AG09309 (cell line): ENCODE data around the gene LPCAT3.

Source experiments
- DNase-seq: peaks from one replicate; pipeline ENCODE4 v3.0.0-alpha.2; 2010; ENCODE audit warnings: low read depth
- H3K4me3 ChIP-seq: 2 replicates; pipeline ENCODE4 v1.5.1; 2011; ENCODE audit warnings: mild to moderate bottlenecking, low read depth, low read length, moderate library complexity; ENCODE audit not compliant: control insufficient read depth
- CTCF ChIP-seq: IDR thresholded peaks from 2 replicates; pipeline ENCODE4 v1.5.1; 2011; ENCODE audit warnings: mild to moderate bottlenecking, low read depth, low read length, inconsistent platforms; ENCODE audit not compliant: insufficient read depth, control insufficient read depth; ENCODE audit errors: missing control alignments

Gene LPCAT3

DNA sequence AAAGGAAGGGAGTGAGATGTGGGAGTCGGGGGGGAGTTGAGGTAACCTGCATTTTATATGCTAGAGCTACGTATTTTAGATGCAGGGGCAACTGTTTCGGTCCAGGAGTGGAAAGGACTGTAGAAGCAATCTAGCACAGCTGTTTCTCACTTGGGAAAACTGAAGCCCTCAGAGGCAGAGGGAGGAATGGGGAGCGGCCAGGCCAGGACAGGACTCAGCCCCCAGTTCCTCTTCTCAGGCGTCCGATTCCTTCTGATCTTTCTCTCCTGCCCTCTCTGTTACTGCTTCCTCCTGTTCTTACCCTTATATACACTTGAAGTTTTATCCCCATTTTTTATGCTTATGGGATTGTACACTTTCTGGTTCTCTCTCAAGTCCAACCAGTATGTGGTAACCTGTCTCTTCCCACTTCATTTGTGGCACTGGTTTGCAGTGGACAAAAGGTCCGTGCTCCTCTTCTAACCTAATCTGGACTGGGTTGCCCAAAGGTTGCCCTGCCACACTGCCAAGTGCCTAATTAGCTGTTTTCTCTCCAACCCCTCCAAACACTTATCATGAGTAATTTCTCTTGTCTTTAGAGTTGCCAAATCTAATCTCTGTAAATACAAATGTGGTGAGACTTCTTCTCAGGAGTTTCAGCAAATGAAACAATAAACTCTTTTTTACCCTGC lies 16.2 kb downstream of the LPCAT3 start:
- no peak overlapping the region for H3K4me3 ChIP-seq
- no peak for DNase-seq
- no peak for TF ChIP-seq CTCF

DNA sequence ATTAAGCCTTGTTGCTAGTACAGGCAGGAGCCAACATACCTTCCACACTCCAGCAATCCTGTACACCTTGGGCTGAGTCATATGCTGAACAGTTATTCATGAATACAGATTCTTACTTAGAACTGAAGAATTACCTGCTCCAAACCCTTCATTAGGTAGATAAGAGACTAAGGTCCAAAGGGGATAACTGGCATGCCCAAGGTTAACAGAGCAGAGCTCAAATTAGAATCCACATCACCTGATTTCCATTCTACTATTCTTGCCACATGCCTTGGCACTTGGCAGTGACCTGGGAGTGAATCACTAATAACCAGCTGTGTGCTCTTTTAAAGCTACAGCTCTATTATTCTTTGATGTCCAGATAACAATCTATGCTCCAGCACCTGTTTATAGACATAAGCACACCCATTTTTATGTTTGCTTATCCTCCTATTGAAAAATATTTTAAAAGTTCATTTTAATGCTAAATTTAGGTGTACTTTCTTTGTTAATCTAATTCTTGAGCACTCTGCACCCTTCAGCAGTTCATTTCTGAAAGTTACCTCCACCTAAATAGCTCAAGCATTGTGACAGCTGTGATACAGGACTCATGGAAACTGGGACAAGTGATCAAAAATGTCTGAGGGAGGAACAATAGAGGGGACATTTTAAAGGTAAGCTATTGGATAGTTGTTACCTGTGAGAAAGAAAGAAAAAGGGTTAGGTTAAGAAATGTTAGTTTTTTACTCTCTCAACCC lies 19.4 kb downstream of the LPCAT3 start:
- no peak for TF ChIP-seq CTCF
- no peak overlapping the region for H3K4me3 ChIP-seq
- DNase-seq = no peak

GRCh38 chr12:6996040-6996441 lies 22.2 kb downstream of the LPCAT3 start:
- TF ChIP-seq CTCF = no peak
- DNase-seq = peak; percentile 2
- H3K4me3 ChIP-seq = no peak overlapping the region

GRCh38 chr12:6987956-6988553 lies 30.2 kb downstream of the LPCAT3 start:
- no peak overlapping the region for H3K4me3 ChIP-seq
- DNase-seq = no peak
- no peak for TF ChIP-seq CTCF

DNA sequence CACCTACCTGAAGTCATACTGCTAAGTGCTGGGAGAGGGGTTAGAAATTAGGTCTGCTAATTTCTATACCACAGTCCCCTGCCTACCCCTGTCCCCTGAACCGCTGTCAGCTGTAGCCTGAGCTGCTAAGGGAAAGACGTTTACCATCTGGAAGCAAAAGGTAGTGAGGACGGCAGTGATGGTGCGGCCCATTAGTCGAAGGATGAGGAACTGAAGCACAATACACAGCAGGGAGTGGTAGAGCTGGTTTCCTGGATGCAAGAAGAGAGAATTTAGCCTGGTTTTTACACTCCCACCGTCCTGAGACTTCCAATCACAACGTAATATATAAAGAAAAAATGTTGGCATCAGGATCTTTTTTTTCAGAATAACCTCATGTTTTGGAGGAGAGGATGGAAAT lies 35.7 kb downstream of the LPCAT3 start:
- no peak for TF ChIP-seq CTCF

GRCh38 chr12:6981152-6982052 lies 36.9 kb downstream of the LPCAT3 start:
- no peak for TF ChIP-seq CTCF
- no peak overlapping the region for H3K4me3 ChIP-seq
- no peak for DNase-seq

More for the DNA sequence above, 35.7 kb downstream of the LPCAT3 start:
- DNase-seq = no peak
- no peak overlapping the region for H3K4me3 ChIP-seq
